Fibroblast of lung (primary cell): ENCODE data around the gene CHI3L1.

Source experiments
- EZH2 ChIP-seq: IDR thresholded peaks from 2 replicates; pipeline ENCODE4 v1.5.1; 2012; ENCODE audit warnings: low read length, control low read depth, mild to moderate bottlenecking; ENCODE audit errors: missing control alignments
- TF ChIP-seq, protein P1 (sequence below), 2 donors: IDR thresholded peaks in 1 of 2; conservative IDR thresholded peaks in 1 of 2; 1 replicate in 1 of 2; 2 replicates in 1 of 2; pipeline ENCODE4 v1.5.1; 2011 to 2012; ENCODE audit warnings: low read length in 2 of 2, control low read depth in 1 of 2, inconsistent platforms in 1 of 2, low read depth in 1 of 2, mild to moderate bottlenecking in 1 of 2

DNA sequence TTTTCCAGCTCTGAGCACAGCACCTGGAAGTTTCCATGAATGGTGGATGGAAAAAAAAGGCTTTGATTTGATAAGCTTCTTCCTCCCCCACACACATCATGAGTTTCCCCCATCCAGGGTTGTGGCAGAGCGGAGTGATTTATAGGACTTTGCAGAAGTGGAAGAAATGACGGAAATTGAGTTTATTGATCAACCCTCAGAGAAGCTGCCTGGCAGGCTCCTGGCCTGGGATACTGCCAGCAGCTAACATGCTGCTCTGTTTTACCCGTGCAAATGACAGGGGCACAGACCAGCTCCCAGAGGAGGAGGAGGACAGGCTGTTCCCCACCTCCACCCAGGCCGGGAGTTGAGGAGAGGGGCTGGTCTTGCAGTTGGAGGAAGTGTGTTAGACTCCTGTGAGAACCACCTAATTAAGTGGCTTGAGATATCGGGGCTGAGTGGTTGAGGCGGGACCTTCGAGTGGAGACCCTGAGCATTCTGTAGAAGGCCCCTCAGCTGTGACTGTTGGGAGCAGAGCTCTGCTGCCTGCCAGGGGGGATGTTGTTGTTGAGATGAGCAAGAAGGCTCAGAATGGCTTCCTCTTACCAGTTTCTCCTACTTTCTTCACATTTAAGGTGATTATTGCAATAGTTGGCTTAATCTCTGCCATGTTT is 37.2 kb downstream of the CHI3L1 start:
- TF ChIP-seq, protein P1, sequence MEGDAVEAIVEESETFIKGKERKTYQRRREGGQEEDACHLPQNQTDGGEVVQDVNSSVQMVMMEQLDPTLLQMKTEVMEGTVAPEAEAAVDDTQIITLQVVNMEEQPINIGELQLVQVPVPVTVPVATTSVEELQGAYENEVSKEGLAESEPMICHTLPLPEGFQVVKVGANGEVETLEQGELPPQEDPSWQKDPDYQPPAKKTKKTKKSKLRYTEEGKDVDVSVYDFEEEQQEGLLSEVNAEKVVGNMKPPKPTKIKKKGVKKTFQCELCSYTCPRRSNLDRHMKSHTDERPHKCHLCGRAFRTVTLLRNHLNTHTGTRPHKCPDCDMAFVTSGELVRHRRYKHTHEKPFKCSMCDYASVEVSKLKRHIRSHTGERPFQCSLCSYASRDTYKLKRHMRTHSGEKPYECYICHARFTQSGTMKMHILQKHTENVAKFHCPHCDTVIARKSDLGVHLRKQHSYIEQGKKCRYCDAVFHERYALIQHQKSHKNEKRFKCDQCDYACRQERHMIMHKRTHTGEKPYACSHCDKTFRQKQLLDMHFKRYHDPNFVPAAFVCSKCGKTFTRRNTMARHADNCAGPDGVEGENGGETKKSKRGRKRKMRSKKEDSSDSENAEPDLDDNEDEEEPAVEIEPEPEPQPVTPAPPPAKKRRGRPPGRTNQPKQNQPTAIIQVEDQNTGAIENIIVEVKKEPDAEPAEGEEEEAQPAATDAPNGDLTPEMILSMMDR (conservative IDR thresholded peaks at IDR 0.05 in 1 of 2, IDR thresholded peaks at IDR 0.05 in 1 of 2; ENCODE audit: low read depth in 1 of 2, low read length in 2 of 2), result no peak
- no peak for TF ChIP-seq EZH2
